ENCODE measurements around the gene TMTC2.

DNA sequence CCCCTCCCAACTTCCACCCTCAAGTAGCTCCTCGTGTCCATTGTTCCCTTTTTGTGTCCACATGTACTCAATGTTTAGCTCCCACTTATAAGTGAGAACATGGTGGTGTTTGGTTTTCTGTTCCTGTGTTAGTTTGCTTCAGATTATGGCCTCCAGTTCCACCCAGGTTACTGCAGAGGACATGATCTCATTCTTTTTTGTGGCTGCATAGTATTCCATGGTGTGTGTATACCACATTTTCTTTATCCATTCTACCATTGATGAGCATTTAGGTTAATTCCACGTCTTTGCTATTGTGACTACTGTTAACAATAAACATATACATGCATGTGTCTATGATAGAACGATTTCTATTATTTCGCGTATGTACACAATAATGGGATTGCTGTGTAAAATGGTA is 362.6 kb downstream of the TMTC2 start:
- TF ChIP-seq EZH2 (IDR thresholded peaks at IDR 0.05; ENCODE audit: borderline replicate concordance, insufficient read depth, low read length, poor library complexity, severe bottlenecking) (no peak), RAD21 (conservative IDR thresholded peaks at IDR 0.05) (no peak), POLR2AphosphoS5 (IDR thresholded peaks at IDR 0.05) (no peak), EP300 (conservative IDR thresholded peaks at IDR 0.05; ENCODE audit: poor library complexity, severe bottlenecking) (no peak), SMC3 (conservative IDR thresholded peaks at IDR 0.05; ENCODE audit: poor library complexity) (no peak)
- TF ChIP-seq, protein P1, sequence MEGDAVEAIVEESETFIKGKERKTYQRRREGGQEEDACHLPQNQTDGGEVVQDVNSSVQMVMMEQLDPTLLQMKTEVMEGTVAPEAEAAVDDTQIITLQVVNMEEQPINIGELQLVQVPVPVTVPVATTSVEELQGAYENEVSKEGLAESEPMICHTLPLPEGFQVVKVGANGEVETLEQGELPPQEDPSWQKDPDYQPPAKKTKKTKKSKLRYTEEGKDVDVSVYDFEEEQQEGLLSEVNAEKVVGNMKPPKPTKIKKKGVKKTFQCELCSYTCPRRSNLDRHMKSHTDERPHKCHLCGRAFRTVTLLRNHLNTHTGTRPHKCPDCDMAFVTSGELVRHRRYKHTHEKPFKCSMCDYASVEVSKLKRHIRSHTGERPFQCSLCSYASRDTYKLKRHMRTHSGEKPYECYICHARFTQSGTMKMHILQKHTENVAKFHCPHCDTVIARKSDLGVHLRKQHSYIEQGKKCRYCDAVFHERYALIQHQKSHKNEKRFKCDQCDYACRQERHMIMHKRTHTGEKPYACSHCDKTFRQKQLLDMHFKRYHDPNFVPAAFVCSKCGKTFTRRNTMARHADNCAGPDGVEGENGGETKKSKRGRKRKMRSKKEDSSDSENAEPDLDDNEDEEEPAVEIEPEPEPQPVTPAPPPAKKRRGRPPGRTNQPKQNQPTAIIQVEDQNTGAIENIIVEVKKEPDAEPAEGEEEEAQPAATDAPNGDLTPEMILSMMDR (IDR thresholded peaks at IDR 0.05; ENCODE audit: poor library complexity, severe bottlenecking), result no peak
